Left colon (tissue), 2 donors: ENCODE data around the gene CIROP. TPM values are rescaled to one million over a fixed set of nuclear protein-coding genes. Genes with fewer than 3 reads are reported as not detected.

Experiments used
- ATAC-seq: fragments of 200-7000 bp; cut with Tn5 transposase; one replicate; pipeline ENCODE4 v1.9.1; 2020; ENCODE audit warnings: mild to moderate bottlenecking, moderate library complexity
- DNase-seq, 2 donors: peaks; one replicate each; pipeline ENCODE4 v3.0.0-alpha.2; 2020
- intact Hi-C, 2 donors: fragments of 100-400 bp; cut with DNase I in 1 of 2; cut with micrococcal nuclease in 1 of 2; formaldehyde crosslinking; loops; one replicate each; pipeline versions ENCODE4 v1.11.2 to v1.14.0; 2022; cut with DNase I, micrococcal nuclease
- total RNA-seq, 2 donors: library from RNA; stranded (reverse); fragmentation: NEBNext Ultra II Directional; extraction: Animal tissue kit (Norgen Biotek cat#: 25700); gene quantifications; one replicate each; pipeline ENCODE4 v1.2.1, GENCODE V29; 2021
- donor health status: DM: no; HTN: no; CAD: no.
- donor health status: DM: yes; HTN: yes; CAD: no.

Gene CIROP
- total RNA-seq, 2 donors from 2014 or later, result not detected

GRCh38 chr14:23136566-23137133 is 31.9 kb upstream of the CIROP start:
- intact Hi-C loops, result no loop called here
- DNase-seq (no peak), ATAC-seq (no peak)

GRCh38 chr14:23132970-23133369 is 28.2 kb upstream of the CIROP start:
- intact Hi-C loops, result no loop called here
- ATAC-seq, result no peak
- no peak for DNase-seq

GRCh38 chr14:23131482-23131881 is 26.7 kb upstream of the CIROP start:
- ATAC-seq (no peak), DNase-seq (no peak)
- intact Hi-C loops, result no loop called here

GRCh38 chr14:23130871-23131270 is 26.1 kb upstream of the CIROP start:
- DNase-seq (no peak), ATAC-seq (no peak)
- intact Hi-C loops, result no loop called here

GRCh38 chr14:23129759-23130316 is 25.0 kb upstream of the CIROP start:
- DNase-seq, result no peak
- intact Hi-C loops, result no loop called here
- ATAC-seq, result no peak

- no peak for DNase-seq
- no peak for ATAC-seq
- intact Hi-C loops, result no loop called here
These were observed 24.4 kb upstream of the CIROP start for GRCh38 chr14:23128969-23129758.

GRCh38 chr14:23127861-23128260 is 23.1 kb upstream of the CIROP start:
- DNase-seq (no peak), ATAC-seq (no peak)
- intact Hi-C loops, result no loop called here

- DNase-seq (no peak), ATAC-seq (no peak)
- intact Hi-C loops, result no loop called here
These were observed 21.9 kb upstream of the CIROP start for GRCh38 chr14:23126548-23127278.

GRCh38 chr14:23125933-23126524 is 21.2 kb upstream of the CIROP start:
- DNase-seq, result no peak
- no peak for ATAC-seq
- intact Hi-C loops, result no loop called here

GRCh38 chr14:23125011-23125410 is 20.2 kb upstream of the CIROP start:
- DNase-seq, result no peak
- intact Hi-C loops, result no loop called here
- ATAC-seq, result no peak

GRCh38 chr14:23124337-23124954 is 19.7 kb upstream of the CIROP start:
- intact Hi-C loops, result loop anchor here in 1 of 2 donors (5.0 kb wide), 1 partner anchor 63 kb away; no protein-coding TSS in a partner anchor
- no peak for DNase-seq
- no peak for ATAC-seq

- DNase-seq (peak; percentile 91 to 95), ATAC-seq (peak; percentile 84)
- intact Hi-C loops, result loop anchor here in 1 of 2 donors (5.0 kb wide), 1 partner anchor 64 kb away; no protein-coding TSS in a partner anchor
These were observed 18.6 kb upstream of the CIROP start for GRCh38 chr14:23123419-23123818.

GRCh38 chr14:23122086-23122485 is 17.3 kb upstream of the CIROP start:
- no peak for ATAC-seq
- intact Hi-C loops, result loop anchor here in 1 of 2 donors (5.0 kb wide), 1 partner anchor 65 kb away; no protein-coding TSS in a partner anchor
- no peak for DNase-seq

- intact Hi-C loops, result loop anchor here (2.0 to 5.0 kb wide), 2 partner anchors 65 to 66 kb away; no protein-coding TSS in a partner anchor
- ATAC-seq (no peak), DNase-seq (no peak)
These were observed 16.6 kb upstream of the CIROP start for GRCh38 chr14:23121361-23121771.

- intact Hi-C loops, result loop anchor here (2.0 to 5.0 kb wide), 2 partner anchors 66 to 67 kb away; no protein-coding TSS in a partner anchor
- peak; percentile 83 to 91 for DNase-seq
- ATAC-seq, result peak; percentile 78
These were observed 15.9 kb upstream of the CIROP start for GRCh38 chr14:23120541-23121251.

- no peak for ATAC-seq
- DNase-seq, result no peak
- intact Hi-C loops, result loop anchor here (2.0 to 5.0 kb wide), 2 partner anchors 67 to 68 kb away; no protein-coding TSS in a partner anchor
These were observed 14.9 kb upstream of the CIROP start for GRCh38 chr14:23119363-23120327.
